HG03558 (cell line): Measurements from ENCODE around the gene TRAFD1.

ENCODE experiments used
- ATAC-seq: cut with Tn5 transposase; IDR thresholded peaks from one replicate; pipeline ENCODE4 v1.9.1; 2021; ENCODE audit warnings: moderate number of reproducible peaks; ENCODE audit not compliant: unreplicated experiment; ENCODE audit errors: extremely low read depth

TRAFD1 gene

DNA sequence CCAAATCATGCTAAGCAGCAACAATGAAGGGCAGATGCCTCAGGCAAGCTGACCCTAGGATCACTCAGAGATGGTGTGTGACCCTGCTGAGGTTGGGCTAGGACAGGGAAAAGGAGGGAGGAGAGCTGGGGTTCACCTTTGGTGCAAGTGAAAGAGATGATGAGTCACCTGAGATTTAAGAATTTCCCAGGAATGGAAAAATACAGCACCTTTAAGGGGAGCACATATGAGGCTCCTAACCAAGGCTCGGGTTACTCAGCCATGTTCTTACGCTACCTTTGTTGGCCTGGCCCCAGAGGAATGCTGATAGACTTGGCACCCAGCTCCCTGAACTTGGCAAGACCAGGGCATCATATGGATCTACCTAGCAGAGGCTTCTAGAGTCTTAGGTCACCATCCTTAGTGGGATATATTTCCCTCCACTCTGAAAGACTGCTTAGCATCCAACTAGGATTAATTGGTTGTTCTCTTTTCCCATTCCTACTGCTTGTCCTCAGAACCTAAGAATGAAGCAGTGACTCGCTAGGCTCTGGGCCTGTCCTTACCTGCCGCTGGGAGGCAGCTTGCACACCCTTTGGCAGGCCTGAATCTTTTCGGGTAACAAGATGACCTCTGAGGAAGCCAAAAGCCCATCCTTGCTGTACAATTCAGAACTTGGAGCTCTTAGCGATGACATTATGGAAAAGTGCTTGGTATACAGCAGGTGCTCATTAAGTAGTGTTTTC lies 12.8 kb upstream of the TRAFD1 start:
- ATAC-seq: no peak

DNA sequence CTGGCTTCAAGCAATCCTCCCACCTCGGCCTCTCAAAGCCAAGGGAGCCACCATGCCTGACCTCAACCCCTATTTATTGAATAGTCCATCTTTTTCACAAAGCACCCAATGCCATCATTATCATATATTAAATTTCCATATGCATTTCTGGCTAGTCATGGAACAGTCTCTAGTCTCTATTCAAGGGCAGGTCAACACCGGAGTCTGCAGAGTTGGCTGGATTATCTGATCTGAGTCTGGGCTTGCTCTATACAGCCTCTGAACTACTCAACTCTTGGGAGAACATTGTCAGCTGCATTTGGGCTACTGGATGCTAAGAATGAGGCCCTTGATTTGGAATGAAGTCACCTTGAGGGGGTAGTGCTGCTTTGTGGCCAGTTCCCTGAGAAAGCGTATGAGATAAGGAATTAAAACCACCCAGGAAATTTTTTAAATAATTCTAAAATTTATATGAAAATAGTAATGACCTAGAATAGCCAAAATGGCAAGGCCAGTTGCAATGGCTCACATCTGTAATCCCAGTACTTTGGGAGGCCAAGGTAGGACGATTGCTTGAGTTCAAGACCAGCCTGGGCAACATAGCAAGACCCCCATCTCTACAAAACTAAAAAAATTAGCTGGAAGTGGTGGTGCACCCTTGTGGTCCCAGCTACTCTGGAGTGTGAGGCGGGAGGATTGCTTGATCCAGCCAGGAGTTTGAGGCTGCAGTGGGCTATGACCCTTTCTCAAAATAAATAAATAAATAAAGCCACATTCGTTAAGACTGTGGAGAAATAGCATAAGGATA lies 9.9 kb upstream of the TRAFD1 start:
- no peak for ATAC-seq

DNA sequence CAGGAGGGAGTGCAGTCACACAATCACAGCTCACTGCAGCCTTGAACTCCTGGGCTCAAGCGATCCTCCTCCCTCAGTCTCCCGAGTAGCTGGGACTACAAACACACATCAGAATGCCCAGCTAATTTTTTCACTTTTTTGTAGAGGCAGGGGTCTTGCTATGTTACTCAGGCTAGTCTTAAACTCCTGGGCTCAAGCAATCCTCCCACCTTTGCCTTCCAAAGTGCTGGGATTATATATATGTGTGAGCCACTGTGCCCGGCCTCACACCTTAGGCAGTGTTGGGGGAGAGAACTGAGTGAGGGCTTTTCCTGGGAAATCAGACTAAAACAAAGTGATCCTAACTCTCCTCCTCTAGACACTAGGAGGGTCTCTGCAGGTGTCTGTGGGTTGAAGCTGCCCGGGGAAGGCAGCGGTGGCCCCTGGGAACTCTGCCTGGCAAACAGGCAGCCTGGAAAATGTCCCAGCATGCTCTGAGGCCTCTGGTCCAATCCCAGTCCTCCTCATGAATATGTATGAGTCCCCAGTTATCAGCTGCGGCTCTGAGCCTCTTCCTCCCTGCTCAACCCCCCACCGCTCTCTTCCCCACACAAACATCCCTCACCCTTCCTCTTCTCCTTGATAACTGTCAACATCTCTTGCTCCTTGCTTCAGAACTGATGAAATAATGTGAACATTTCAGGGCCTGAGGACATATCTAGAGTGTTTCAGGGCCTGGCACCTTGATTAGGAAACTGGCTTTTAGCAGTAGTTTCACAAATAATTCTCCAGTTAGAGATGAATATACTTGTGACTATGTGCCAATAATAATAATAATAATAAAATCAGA lies 8.9 kb upstream of the TRAFD1 start:
- ATAC-seq: no peak

DNA sequence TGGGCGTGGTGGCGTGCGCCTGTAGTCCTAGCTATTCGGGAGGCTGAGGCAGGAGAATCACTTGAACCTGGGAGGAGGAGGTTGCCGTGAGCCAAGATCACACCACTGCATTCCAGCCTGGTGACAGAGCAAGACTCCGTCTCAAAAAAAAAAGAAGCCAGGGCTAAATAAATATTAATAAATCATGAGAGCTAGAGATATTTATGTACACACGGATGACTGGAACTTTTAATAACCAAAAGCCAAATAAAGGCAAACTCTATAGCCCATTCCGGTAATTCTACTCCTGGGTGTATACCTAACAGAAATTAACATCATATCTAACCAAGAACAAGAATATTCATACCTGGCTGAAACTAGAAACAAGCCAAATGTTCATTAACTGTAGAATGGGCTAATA lies 7.7 kb upstream of the TRAFD1 start:
- ATAC-seq: no peak

DNA sequence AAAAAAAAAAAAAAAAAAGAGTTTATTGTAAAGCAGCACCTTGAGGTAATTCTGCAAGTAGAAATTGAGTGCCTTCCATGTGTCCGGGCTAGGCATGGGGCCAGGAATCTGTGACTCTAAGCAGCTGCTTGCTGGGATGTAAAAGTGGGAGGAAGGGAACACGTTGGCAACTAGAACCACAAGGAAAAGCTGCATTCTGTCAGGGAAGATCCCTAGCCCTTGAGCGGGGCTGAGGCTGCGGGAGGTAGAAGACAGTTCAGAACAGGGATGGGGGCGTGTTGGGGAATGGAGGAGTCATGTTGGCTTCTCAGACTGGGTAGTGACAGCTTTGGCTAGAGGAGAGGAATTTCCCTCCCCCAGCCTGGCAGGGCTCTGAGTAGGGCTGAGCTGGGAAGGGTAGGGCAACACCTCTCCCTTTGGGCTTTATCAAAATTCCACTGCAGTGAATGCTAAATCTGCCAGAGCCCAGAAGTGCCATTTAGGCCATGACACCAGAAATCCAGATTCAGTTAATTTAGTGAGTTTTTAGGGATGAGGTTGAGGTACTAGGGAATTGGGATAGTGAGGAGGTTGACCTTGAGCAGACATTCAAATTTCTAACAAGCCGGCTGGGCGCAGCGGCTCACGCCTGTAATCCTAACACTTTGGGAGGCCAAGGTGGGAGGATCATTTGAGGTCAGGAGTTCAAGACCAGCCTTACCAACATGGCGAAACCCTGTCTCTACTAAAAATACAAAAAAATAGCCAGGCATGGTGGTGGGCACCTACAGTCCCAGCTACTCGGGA lies 3.4 kb upstream of the TRAFD1 start:
- no peak for ATAC-seq

DNA sequence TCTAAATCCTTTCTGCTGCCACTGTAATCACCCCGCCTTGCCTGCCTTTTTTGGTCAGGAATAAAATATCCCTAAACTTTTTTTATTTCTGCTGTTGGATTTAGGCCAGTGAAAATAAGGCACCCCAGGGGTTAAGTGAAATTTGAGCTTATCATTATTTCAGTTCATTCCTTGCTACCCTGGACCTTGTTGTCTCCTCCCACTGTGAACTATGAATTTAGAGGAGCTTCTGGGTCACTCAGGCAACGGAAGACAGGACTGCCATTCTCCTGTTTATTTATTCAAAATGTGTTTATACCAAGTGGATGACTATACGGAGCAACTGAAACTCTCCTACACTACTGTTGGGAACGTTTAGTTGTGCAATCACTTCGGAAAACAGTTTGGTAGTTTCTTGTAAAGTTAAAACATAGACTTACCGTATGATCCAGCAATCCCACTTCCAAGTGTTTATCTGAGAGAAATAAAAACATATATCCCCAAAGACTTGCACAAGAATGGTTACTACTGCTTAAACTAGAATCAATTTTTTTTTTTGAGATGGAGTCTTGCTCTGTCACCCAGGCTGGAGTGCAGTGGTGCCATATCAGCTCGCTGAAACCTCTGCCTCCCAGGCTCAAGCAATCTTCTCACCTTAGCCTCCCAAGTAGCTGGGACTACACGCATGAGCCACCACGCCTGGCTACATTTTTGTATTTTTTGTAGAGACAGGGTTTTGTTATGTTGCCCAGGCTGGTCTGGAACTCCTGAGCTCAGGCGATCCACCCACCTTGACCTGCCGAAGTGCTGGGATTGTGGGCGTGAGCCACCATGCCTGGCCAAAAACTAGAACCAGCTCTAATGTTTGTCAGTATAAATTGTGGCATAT lies 2.3 kb upstream of the TRAFD1 start:
- ATAC-seq: no peak

DNA sequence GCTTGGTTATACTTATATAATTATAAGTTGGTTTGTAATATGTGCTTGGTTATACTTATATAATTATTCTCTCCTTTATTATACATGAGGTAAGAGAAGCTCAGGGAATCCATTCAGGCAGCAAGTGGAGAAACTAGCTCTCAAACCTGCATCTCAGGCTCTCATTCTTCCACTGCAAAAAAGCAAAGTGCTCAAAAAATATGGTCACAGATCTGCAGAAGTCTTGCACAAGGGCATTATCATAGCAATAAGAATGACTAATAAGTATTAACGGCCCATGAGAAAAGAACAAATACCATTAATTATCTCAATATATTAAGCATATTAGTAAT lies 476 bp upstream of the TRAFD1 start:
- ATAC-seq: no peak

DNA sequence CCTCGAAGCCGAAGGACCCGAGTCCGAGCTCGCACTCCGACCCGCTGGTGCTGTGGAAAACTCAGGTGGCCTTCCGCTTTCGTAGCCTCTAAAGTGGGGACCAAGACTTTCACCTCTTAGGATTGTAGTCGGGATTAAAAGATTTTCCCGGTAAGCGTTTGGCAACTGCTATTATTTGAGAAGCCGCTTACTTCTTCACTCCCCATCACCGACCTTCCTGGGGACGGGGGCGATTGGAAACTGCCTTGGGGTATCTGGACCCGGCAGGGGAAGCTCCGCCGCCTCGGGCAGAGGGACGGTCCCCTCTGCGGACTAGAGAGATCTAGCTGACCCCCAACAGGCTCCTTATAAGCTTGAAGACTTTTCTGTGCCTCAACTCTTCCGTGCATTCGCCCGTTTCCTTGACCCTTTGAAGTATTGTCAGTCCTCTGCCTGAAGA lies 659 bp downstream of the TRAFD1 start:
- no peak for ATAC-seq

DNA sequence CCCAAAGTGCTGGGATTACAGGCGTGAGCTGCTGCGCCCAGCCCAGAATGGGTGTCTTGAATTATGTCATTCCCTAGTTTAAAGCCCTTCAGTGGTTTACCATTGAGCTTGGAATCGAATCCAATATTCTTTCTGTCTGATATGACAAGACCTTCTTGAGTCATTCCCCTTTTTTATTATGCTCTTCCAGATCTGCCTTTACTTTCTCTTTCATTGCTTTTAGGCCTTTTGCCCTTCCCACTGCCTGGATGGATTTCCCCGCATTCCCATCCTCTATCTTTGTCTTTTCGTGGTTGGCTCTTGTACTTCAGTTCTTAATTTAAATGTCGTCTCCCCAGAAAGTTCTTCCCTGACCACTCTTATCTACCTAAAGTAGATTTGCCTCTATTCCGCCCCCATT lies 1.6 kb downstream of the TRAFD1 start:
- ATAC-seq: no peak

DNA sequence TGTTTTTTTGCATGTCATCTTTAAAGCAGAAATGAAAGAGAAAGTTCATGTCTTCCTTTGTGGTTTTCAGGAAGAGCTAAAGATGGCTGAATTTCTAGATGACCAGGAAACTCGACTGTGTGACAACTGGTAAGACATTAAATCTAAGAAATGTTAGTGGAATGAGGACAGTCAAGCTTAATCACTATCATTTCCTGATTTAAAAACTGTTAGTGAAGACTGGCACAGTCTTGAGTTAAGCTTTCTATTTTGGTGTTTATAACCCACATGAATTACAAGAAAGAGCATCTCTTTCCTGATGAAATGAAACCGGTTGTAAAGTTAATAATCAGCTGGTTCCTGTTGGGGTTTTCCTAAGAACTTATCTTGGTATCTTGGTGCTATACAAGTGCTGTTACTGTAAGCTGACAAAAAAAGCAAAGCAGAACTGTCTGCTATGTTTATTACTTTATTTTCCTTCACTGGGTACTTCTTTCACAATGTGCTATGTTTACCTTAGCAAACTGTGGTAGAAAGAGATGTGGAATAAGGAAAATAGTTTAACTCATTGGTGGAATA lies 5.2 kb downstream of the TRAFD1 start:
- no peak for ATAC-seq

DNA sequence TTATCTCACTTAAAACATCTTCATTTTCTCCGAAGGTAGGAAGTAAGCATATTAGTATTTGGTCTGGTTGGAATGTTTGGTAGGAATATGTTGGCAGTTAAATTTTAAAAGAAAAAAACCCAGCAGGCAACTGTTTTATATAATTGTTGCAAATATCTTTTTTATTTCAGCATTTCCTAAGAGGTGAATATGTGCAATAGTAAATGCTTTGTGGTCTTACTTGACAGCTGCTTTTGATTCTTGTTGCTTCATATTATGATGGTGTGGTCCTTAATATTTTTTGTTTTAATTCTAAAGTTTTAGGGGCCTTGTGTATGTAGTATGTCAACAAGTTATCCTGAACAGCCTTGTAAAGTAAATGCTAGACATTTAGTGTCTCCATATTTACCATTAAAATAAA lies 6.3 kb downstream of the TRAFD1 start:
- no peak for ATAC-seq

DNA sequence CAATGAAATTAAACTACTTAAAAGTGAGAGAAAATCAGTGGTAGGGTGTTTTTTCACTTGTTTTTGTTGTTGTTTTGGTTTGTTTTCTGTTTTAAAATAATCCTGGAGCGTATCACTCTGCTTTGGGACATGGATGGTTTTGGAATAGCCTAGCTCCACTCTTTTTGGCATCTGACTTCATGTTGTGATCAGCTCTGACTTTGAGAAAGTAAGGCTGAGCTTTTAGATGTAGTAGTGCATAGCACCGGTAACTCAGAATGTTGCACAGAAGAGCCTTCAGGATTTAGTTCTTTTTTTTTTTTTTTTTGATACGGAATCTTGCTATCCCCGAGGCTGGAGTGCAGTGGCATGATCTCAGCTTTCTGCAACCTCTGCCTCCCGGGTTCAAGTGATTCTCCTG lies 8.1 kb downstream of the TRAFD1 start:
- ATAC-seq: no peak

DNA sequence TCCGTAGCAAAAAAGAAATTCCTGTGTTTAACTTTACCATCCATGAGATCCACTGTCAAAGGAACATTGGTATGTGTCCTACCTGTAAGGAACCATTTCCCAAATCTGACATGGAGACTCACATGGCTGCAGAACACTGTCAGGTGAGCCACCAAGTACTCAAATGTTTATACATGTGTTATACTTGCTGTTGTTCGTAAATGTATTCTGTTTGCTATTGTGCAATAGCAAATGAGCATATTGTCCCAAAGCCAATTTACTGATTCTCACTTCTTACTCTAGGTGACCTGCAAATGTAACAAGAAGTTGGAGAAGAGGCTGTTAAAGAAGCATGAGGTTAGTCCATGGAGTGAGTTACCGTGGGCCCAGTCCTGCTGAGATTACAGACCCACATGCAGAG lies 9.4 kb downstream of the TRAFD1 start:
- no peak for ATAC-seq

DNA sequence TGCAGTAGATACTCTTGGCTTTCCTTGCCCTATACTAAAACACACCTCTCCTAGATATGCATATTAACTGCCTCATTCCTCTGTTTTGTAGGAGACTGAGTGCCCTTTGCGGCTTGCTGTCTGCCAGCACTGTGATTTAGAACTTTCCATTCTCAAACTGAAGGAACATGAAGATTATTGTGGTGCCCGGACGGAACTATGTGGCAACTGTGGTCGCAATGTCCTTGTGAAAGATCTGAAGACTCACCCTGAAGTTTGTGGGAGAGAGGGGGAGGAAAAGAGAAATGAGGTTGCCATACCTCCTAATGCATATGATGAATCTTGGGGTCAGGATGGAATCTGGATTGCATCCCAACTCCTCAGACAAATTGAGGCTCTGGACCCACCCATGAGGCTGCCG lies 15.4 kb downstream of the TRAFD1 start:
- no peak for ATAC-seq

DNA sequence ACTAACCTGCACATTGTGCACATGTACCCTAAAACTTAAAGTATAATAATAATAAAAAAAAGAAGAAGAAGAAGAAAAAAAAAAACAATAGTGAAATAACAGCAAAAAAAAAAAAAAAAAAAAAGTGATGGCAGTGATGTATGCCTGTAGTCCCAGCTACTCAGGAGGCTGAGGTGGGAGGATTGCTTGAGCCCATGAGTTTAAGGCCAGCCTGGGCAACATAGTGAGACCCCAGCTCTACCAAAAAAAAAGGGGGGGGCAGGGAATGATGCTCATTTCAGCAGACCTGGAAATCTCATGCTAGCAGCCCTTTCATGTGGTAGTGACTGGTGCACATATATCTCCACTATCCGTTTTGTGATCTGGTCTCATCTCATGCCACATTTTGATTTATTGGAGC lies 20.8 kb downstream of the TRAFD1 start:
- no peak for ATAC-seq

DNA sequence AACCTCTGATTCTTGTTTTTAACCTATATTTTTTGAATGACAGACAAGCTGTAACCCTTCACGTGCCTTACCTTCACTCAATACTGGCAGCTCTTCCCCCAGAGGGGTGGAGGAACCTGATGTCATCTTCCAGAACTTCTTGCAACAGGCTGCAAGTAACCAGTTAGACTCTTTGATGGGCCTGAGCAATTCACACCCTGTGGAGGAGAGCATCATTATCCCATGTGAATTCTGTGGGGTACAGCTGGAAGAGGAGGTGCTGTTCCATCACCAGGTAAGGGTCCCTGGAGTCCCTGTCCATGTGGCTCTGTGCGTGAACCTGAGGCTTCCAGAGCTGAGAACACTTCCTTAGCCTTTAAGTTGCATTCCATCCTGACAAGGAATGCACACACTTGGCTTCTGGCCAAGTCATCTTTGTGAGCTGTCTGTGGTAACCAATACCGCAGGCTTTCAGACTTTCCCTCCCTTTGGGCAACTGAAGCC lies 22.7 kb downstream of the TRAFD1 start:
- no peak for ATAC-seq

DNA sequence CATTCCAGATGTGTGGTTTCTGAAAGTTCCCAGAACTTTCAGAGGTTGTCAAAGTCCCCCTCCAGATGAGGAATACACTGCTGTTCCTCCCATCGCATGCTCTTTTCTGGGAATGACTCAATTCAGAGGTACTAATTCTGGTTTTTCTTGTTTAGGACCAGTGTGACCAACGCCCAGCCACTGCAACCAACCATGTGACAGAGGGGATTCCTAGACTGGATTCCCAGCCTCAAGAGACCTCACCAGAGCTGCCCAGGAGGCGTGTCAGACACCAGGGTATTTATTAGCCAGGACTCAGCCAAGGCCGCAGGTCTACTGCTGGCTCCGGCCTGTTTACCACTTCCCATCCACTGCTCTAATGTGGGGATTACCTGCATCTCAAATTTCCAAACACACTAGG lies 24.2 kb downstream of the TRAFD1 start:
- ATAC-seq: no peak

DNA sequence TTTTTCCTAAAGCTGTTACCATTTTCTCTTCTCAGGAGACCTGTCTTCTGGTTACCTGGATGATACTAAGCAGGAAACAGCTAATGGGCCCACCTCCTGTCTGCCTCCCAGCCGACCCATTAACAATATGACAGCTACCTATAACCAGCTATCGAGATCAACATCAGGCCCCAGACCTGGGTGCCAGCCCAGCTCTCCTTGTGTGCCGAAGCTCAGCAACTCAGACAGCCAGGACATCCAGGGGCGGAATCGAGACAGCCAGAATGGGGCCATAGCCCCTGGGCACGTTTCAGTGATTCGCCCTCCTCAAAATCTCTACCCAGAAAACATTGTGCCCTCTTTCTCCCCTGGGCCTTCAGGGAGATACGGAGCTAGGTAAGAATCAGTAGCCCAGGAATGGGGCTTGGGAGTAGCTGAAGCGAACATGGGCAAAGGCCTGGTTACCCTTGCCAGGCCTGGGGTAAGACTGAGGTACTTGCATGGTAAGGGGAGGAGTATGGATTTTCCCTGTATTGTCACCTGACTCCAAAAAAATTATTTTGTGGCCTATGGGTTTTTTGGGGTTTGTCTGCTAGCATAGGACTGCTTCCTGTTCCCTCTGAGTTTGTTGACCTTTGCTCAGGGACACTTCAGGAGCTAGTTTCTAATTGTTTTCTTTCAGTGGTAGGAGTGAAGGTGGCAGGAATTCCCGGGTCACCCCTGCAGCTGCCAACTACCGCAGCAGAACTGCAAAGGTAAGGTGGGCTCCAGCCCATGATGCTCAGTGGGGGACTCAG lies 26.6 kb downstream of the TRAFD1 start:
- no peak for ATAC-seq
